Stomach (tissue), 4 donors: ENCODE measurements around the gene AUTS2.

Experiments
- POLR2A ChIP-seq, 4 donors: fragments of 450-650 bp; IDR thresholded peaks; one replicate each; pipeline ENCODE4 v1.6.1; 2016; ENCODE audit warnings: antibody characterized with exemption in 4 of 4, control low read depth in 2 of 4, mild to moderate bottlenecking in 1 of 4, moderate library complexity in 1 of 4
- TF ChIP-seq, protein P1 (sequence below), 7 experiments: fragments of 450-650 bp in 4 of 7; fragments of 200-600 bp in 3 of 7; sonication (generic) in 3 of 7; IDR thresholded peaks; one replicate each; pipeline ENCODE4 v1.5.1; 2016 to 2019; ENCODE audit warnings: antibody characterized with exemption in 7 of 7, control low read depth in 2 of 7, mild to moderate bottlenecking in 1 of 7

DNA sequence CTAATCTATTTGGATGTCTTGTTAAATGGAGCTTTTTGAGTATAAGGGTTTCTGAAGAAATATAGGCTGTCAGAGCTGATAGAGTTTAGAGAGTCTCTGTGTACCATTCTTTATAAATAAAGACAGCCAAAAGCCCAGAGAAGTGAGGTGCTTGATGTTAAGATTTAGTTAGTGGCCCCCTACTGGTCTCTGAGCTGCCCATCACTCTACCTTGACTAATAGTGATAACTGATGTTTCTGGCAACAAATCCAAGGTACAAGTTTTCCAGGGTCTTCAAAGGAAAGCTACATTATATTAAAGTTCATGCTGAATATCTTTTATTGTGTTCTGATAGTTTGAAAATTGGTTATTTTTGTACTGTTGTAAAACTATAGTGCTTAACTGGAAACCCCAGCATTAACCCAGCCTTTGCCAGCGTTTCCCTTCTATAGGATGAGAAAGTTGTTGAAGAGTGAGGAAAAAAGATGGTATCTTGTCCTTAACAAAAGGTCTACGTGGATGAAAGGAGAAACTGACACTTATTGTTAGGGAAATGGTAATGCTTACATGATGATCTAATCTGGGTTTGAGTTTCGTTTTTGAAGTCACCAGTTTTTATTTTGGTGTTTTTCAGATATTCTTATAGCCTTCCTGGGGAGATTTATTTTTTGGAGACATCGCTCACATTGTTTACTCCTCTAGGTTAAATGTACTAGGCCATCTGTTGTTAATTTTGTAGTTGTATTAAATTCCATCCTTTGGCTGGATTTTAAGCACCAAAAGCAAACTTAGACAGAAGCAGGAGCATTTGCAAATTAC, 79.0 kb downstream of the AUTS2 start:
- TF ChIP-seq, protein P1, sequence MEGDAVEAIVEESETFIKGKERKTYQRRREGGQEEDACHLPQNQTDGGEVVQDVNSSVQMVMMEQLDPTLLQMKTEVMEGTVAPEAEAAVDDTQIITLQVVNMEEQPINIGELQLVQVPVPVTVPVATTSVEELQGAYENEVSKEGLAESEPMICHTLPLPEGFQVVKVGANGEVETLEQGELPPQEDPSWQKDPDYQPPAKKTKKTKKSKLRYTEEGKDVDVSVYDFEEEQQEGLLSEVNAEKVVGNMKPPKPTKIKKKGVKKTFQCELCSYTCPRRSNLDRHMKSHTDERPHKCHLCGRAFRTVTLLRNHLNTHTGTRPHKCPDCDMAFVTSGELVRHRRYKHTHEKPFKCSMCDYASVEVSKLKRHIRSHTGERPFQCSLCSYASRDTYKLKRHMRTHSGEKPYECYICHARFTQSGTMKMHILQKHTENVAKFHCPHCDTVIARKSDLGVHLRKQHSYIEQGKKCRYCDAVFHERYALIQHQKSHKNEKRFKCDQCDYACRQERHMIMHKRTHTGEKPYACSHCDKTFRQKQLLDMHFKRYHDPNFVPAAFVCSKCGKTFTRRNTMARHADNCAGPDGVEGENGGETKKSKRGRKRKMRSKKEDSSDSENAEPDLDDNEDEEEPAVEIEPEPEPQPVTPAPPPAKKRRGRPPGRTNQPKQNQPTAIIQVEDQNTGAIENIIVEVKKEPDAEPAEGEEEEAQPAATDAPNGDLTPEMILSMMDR (IDR thresholded peaks at IDR 0.05), result no peak
- TF ChIP-seq POLR2A (IDR thresholded peaks at IDR 0.05), result no peak
